Spinal cord (tissue), 10 donors: ENCODE measurements around the gene PLP2. TPM values are rescaled to one million over a fixed set of nuclear protein-coding genes. Genes with fewer than 3 reads are reported as not detected.

Experiments
- DNase-seq, 6 donors: peaks; one replicate each; pipeline versions ENCODE4 v3.0.0 to v3.0.0-alpha.2; 2013 to 2015; ENCODE audit warnings: low spot score in 6 of 6, low read depth in 4 of 6
- H3K27ac ChIP-seq: one replicate; pipeline ENCODE4 v1.5.1; 2013; ENCODE audit warnings: low read depth, low read length, control low read depth
- H3K27me3 ChIP-seq: one replicate; pipeline ENCODE4 v1.6.1; 2013; ENCODE audit warnings: low read length; ENCODE audit not compliant: control insufficient read depth, insufficient read depth
- H3K36me3 ChIP-seq: one replicate; pipeline ENCODE4 v1.6.1; 2013; ENCODE audit warnings: low read length; ENCODE audit not compliant: control insufficient read depth, insufficient read depth
- H3K4me1 ChIP-seq: one replicate; pipeline ENCODE4 v1.6.1; 2013; ENCODE audit warnings: low read length; ENCODE audit not compliant: control insufficient read depth, insufficient read depth
- H3K4me3 ChIP-seq: one replicate; pipeline ENCODE4 v1.5.1; 2013; ENCODE audit warnings: low read depth, low read length, control low read depth
- H3K9me3 ChIP-seq: one replicate; pipeline ENCODE4 v1.6.1; 2013; ENCODE audit warnings: low read length; ENCODE audit not compliant: control insufficient read depth, insufficient read depth
- WGBS: methylation state at CpG from one replicate; pipeline ENCODE4 v1.1.5; 2013; ENCODE audit warnings: missing lambda C conversion rate; ENCODE audit not compliant: insufficient coverage; 5-methylcytosine and 5-hydroxymethylcytosine counted together
- polyA plus RNA-seq, 2 donors: library from polyadenylated mRNA; unstranded; fragments of 120-200 nt; gene quantifications; one replicate each; pipeline ENCODE4 v1.2.1, GENCODE V29; 2013; ENCODE audit not compliant: insufficient read length in 2 of 2
- total RNA-seq, 2 donors: library from RNA; depleted of rRNA in 1 of 2; stranded (reverse); fragments of 120-200 nt in 1 of 2; fragments of >200 nt in 1 of 2; gene quantifications; one replicate each; pipeline versions ENCODE4 v1.2.3 to v1.2.4, GENCODE V29; 2013 to 2014
- donor health status: healthy.

Gene PLP2
- total and polyA plus RNA-seq, 4 donors: 3.6 to 26.1 (median 17.4) TPM

DNA sequence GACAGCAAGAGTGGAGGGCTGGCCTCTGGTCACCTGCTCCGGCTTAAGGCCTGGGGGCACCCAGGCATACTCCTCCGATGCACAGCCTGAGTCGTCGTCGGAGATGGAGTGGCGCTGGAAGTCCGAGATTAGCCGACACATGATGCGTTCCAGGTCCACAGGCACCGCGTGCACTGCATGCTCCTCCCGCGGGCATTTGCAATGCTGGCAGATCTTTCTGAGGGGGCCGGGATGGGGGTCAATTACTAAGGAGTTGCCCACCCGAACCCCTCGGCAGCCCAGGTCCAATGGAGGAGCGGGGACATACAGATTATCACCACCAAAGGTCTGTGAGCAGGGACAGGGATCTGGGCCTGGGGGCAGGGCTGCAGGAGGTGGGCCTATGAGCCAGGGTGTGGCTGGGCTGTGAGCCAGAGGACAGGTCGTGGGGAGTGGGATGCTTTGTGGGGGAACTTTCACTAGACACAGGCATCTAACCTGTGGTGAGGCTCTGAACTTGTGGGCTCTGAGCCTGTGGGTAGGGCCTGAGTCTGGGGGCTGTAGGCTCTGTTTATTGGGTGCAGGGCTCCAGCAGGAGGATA lies 12.1 kb downstream of the PLP2 start:
- no peaks in the 10 kb centered on the region for H3K9me3 ChIP-seq
- no peaks in the 10 kb centered on the region for H3K27me3 ChIP-seq
- H3K4me3 ChIP-seq: no peak overlapping the region
- H3K27ac ChIP-seq: no peak overlapping the region
- WGBS: 76% methylated on average over 18 of the region's 18 CpGs
- peaks cover 9% of the 10 kb centered on the region for H3K36me3 ChIP-seq
- peaks cover 32% of the 10 kb centered on the region for H3K4me1 ChIP-seq
- DNase-seq: no peak

DNA sequence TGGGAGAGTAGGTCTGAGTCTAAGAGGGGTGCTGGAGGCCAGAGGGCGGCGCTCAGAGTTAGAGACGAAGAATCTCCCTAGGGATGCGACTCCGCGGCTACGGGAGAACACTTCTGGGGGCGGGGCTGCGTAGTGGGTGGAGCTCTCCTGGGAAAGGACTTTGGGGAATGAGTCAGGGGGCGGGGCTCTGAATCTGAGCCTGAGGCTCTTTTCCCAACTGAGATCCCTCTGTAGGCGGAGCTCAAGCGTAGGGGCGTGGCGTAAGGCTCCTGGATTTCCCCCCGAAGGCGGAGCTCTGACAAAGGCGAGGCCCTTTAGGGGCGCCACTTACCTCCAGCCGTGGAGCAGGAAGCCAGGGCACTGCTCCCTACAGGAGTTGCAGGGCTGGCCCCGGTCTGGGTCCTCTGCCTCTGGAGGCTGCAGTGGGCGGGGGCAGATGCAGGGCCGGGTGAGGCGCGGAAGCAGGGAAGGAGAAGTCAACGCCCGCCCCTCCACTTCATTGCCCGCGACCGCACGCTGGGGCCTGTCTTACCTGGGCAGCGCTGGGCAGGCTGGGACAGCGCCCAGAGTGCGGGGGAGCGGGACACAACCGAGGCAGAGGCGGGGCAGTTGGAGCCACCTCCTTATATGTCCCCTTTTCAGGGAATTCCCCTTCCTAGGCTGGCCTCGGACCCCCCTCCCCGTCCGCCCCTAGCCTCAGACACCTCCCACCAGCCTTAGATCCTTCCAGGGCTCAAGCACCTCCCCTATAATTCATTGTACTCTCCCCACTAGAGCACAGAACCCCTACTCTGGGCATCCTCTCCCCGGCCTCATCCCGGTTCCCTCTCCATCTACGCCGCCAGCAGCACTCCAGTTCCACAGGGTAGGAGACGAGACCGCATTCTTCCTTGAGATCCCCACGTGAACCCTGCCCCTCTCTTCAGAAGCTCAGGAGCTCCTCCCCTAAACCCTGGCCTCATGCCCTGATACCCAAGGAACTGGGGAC lies 12.9 kb downstream of the PLP2 start:
- Histone ChIP-seq H3K4me1 (peaks cover 32% of the 10 kb centered on the region), H3K9me3 (no peaks in the 10 kb centered on the region), H3K27ac (peak overlapping the region; percentile 22), H3K4me3 (peak overlapping the region; percentile 36), H3K36me3 (peaks cover 9% of the 10 kb centered on the region), H3K27me3 (no peaks in the 10 kb centered on the region)
- 36% methylated on average over 46 of the region's 46 CpGs for WGBS
- peak in 2 of 6 donors; percentile 75 to 89 for DNase-seq

DNA sequence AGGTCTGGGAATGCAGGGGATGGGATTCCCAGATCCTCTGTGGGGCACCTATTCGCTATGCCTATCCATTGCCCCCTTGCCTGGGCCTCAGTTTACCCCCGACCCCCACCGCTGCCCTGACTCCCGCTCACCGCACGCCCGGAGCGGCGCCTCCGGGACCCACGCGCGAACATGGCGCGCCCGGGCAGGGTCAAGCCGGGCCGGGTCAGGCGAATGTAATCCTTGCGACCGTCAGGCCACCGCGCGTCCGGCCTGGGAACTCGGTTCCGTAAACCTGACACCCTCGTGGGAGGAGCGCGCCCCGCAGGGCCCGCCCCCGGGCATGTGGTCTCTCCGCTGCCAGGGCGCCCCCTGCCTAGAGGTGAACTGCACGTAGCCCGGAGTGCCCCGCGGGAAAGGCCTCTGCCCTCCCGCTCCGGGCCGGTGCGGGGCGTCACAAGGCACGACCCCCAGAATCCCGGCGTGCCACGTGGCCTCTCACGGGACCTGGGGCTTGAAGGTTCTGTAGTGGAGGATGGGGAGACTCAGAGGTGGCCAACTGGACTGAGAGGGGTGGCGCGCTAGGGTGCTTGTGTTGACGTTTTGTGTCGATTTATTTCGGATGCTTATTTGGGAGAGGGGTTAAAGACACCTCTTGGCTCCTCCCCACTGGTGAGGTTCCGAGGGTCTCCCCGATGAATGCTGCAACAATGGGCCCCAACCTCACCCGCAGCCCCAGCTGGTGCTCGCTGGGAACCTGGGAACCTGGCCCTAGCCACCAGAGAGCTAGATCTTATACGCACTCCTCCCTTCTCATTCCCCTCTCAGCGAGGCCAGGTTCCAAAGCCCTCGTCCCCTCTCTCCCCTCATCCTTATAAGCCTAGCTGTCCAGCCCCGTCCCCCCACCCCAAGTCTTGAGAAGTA lies 14.7 kb downstream of the PLP2 start, which contains the start of gene PRICKLE3:
PRICKLE3 (minus strand) TSS at position 249 of the 903 bp plus-strand sequence; CDS start at position 173, 76 bp downstream.
- Histone ChIP-seq H3K4me3 (peak within 1 kb of the TSS; percentile 45), H3K4me1 (peaks cover 32% of the 10 kb centered on the region)
- 39% methylated on average over 56 of the region's 62 CpGs for WGBS

DNA sequence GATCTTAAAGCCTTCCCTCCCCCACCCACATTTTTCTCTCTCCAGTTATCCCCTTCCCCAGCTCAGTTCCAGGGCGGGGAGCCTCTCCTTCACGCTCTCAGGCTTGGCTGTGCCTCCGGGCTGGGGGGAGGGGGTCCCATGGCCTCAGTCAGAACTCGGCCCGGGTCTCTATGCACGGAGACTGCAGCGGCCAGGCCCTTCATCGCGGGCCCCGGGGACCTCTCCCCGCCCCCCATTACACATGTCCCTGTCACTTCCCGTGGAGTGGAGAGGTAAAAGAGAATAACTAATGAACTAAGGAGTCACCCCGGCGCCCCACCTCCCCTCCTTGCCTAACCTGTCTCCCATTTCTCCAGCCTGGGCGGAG lies 15.3 kb downstream of the PLP2 start:
- peaks cover 9% of the 10 kb centered on the region for H3K36me3 ChIP-seq
- no peak for DNase-seq
- H3K9me3 ChIP-seq: no peaks in the 10 kb centered on the region
- H3K27ac ChIP-seq: peak overlapping the region; percentile 67
- peaks cover 32% of the 10 kb centered on the region for H3K4me1 ChIP-seq
- no peaks in the 10 kb centered on the region for H3K27me3 ChIP-seq
- WGBS: 54% methylated on average over 4 of the region's 15 CpGs
- no peak overlapping the region for H3K4me3 ChIP-seq

More for the DNA sequence above, 14.7 kb downstream of the PLP2 start, which contains the start of gene PRICKLE3:
- no peaks in the 10 kb centered on the region for H3K27me3 ChIP-seq
- peaks cover 9% of the 10 kb centered on the region for H3K36me3 ChIP-seq
- H3K27ac ChIP-seq: peak within 1 kb of the TSS; percentile 67
- H3K9me3 ChIP-seq: no peaks in the 10 kb centered on the region
- DNase-seq: peak in 1 of 6 donors; percentile 54

DNA sequence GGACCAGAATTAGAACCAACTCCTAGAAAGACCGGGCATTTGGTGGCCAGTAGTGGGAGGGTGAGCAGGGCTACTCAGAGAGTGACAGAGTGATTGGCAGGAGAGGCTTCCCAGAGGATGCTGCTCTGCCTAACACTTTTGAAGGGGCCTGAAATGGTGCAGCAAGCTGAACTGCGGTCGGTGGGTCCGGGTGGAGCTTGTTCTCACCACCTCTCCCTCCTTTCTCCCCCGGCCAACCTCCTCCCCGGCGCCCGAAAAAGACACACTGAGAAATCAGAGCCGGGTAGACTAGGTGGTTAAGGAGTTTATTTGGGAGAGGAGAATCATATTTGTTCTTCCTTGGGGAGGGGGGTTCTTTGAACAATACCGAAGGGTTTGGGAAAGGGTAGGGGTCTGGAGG lies 15.8 kb downstream of the PLP2 start:
- Histone ChIP-seq H3K4me1 (peaks cover 32% of the 10 kb centered on the region), H3K27me3 (no peaks in the 10 kb centered on the region), H3K9me3 (no peaks in the 10 kb centered on the region), H3K4me3 (no peak overlapping the region), H3K36me3 (peaks cover 9% of the 10 kb centered on the region), H3K27ac (no peak overlapping the region)
- WGBS: 29% methylated on average over 1 of the region's 10 CpGs
- DNase-seq: no peak

DNA sequence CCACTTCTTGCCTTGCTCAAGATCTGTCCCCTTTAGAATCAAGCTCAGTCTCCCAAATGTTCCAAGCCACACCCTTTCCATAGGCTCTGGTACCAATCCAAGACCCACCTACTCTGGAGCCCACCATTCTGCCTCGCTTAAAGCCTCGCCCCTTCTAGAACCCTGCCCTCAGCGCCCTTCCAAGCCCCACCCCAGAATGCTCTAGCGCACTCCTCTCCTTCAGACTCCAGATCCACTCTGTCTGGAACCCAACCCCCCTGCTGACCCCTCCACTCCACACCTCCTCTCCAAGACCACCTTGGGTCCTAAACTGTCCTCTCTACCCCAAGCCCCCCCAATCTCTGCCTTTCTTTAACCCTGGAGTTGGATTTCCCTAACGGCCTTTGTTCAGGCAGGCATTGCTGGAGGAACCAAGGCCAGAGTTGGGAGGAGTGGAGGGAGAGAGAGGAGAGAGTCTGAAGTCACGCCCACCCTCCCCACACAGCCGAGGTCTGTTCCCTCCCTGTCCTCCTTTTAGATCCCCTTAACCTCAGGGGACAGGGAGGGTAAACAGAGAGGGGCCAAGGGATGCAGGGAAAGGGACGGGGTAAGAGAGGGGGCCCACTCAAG lies 16.9 kb downstream of the PLP2 start:
- Histone ChIP-seq H3K27ac (no peak overlapping the region), H3K27me3 (no peaks in the 10 kb centered on the region), H3K9me3 (no peaks in the 10 kb centered on the region), H3K4me1 (peaks cover 32% of the 10 kb centered on the region), H3K4me3 (no peak overlapping the region), H3K36me3 (peaks cover 8% of the 10 kb centered on the region)
- no peak for DNase-seq
- 83% methylated on average over 4 of the region's 8 CpGs for WGBS

DNA sequence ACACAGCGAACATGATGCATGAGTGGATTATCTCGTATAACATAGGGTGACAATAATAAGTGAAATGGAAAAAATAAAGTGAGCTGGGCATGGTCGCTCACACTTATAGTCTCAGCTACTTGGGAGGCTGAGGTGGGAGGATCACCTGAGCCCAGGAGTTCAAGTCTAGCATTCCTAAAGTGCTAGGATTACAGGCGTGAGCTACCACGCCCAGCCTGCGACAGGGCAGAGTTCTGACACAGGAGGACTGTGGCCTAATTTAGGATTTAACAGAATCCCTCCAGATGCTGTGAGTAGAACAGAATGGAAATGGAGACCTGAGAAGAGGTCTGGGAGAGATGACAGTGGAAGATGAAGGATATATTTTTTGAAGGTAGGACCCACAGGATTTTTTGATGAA lies 17.9 kb downstream of the PLP2 start:
- Histone ChIP-seq H3K4me3 (no peak overlapping the region), H3K27ac (no peak overlapping the region), H3K9me3 (no peaks in the 10 kb centered on the region), H3K4me1 (peaks cover 24% of the 10 kb centered on the region), H3K36me3 (peaks cover 12% of the 10 kb centered on the region), H3K27me3 (no peaks in the 10 kb centered on the region)
- DNase-seq: no peak
- 78% methylated on average over 6 of the region's 6 CpGs for WGBS

DNA sequence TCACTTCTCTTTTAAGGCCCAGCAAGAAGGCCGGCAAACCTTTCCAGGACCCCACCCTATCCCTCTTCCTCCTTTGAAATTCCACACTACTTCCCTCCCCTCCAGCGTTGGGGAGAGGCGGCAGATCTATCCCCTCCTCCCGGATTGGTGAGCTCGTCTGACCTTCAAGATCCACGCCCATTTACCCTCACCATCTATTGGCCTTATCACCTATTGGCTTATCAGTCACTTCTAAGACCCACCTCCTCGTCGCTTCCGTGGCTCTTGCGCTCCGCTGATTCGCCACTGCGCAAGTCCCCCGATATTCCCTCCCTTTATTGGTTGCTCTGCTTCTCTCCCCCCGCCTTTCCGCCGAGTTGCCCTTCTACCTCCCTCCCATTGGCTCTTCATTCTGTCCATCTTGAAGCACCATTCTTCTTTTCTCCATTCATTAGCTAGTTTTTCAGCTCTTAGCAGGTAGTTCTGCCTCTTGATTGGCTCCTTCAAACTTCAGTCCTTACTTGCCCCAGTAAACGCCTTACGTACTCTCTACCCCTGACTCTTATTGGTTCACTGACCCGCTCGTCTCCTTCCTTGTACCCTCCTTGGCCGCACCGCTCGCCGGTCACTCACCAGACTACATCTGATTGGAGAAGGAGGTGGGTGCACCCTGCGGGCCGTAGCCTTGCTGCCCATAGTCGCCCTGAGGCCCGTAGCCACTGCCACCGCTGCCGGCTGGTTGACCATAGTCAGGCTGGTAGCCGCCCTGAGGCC lies 19.3 kb downstream of the PLP2 start:
- peaks cover 17% of the 10 kb centered on the region for H3K36me3 ChIP-seq
- H3K27ac ChIP-seq: peak overlapping the region; percentile 82
- WGBS: 39% methylated on average over 29 of the region's 32 CpGs
- no peaks in the 10 kb centered on the region for H3K9me3 ChIP-seq
- peaks cover 13% of the 10 kb centered on the region for H3K4me1 ChIP-seq
- H3K27me3 ChIP-seq: no peaks in the 10 kb centered on the region
- peak; percentile 80 to 99 (median 87) for DNase-seq
- H3K4me3 ChIP-seq: peak overlapping the region; percentile 53
